ENCODE measurements around the gene HEXIM1.

GRCh38 chr17:45115871-45116270 is 32.4 kb upstream of the HEXIM1 start:
- no peak for TF ChIP-seq CTCF (conservative IDR thresholded peaks at IDR 0.05; ENCODE audit: low read length)
- TF ChIP-seq EZH2phosphoT487 (IDR thresholded peaks at IDR 0.05; ENCODE audit: borderline replicate concordance, low read depth, low read length): no peak

All from OCI-LY7 (cell line).